ENCODE measurements around the gene CD59. TPM values are rescaled to one million over a fixed set of nuclear protein-coding genes. Genes with fewer than 3 reads are reported as not detected.

CD59 gene
- total RNA-seq, 4 donors from 2014 or later = 327 to 685 (median 490) TPM

- TF ChIP-seq CTCF (IDR thresholded peaks at IDR 0.05) = no peak
Measured at GRCh38 chr11:33706966-33707365, 29.3 kb downstream of the CD59 start.

GRCh38 chr11:33706546-33706945, 29.7 kb downstream of the CD59 start:
- TF ChIP-seq CTCF (IDR thresholded peaks at IDR 0.05) = no peak
- ATAC-seq (ENCODE audit: low FRiP score) = no peak
- DNase-seq (ENCODE audit: low spot score) = no peak

More at GRCh38 chr11:33706966-33707365, 29.3 kb downstream of the CD59 start:
- ATAC-seq (ENCODE audit: low FRiP score) (no peak), DNase-seq (ENCODE audit: low spot score) (no peak)

- no peak for TF ChIP-seq CTCF (IDR thresholded peaks at IDR 0.05)
- DNase-seq (ENCODE audit: low spot score) (no peak), ATAC-seq (ENCODE audit: low FRiP score) (no peak)
Measured at GRCh38 chr11:33704240-33705002, 31.8 kb downstream of the CD59 start.

GRCh38 chr11:33703788-33704187, 32.4 kb downstream of the CD59 start:
- no peak for ATAC-seq (ENCODE audit: low FRiP score)
- no peak for TF ChIP-seq CTCF (IDR thresholded peaks at IDR 0.05)
- DNase-seq (ENCODE audit: low spot score) = no peak

GRCh38 chr11:33703234-33703633, 33.0 kb downstream of the CD59 start:
- no peak for TF ChIP-seq CTCF (IDR thresholded peaks at IDR 0.05)
- no peak for DNase-seq (ENCODE audit: low spot score)
- no peak for ATAC-seq (ENCODE audit: low FRiP score)

- no peak for TF ChIP-seq CTCF (IDR thresholded peaks at IDR 0.05)
- ATAC-seq (ENCODE audit: low FRiP score) = peak; percentile 33
- no peak for DNase-seq (ENCODE audit: low spot score)
Measured at GRCh38 chr11:33701302-33702230, 34.7 kb downstream of the CD59 start.

Data from omental fat pad (tissue), 4 donors.